K562 (cell line): ENCODE data around the gene MYOT.

Experiments used
- ADNP ChIP-seq: fragments of 200-800 bp; sonication (Bioruptor generic); IDR thresholded peaks from 2 replicates; pipeline ENCODE4 v1.6.1; 2016; ENCODE audit warnings: missing genetic modification characterization, missing compliant biosample characterization
- ESRRB ChIP-seq: fragments of 250-450 bp; sonication (Bioruptor Pico); IDR thresholded peaks from 2 replicates; pipeline ENCODE4 v1.5.0; 2020; ENCODE audit warnings: mild to moderate bottlenecking, moderate library complexity, borderline replicate concordance
- FOXA1 ChIP-seq: fragments of 450-650 bp; IDR thresholded peaks from 2 replicates; pipeline ENCODE4 v1.6.1; 2016; ENCODE audit warnings: mild to moderate bottlenecking, borderline replicate concordance
- FOXJ3 ChIP-seq: sonication (generic); formaldehyde crosslinking; IDR thresholded peaks from 2 replicates; pipeline ENCODE4 v1.4.0; 2020; ENCODE audit warnings: mild to moderate bottlenecking, missing genetic modification reagents
- MCM7 ChIP-seq, 2 experiments: fragments of 450-650 bp; IDR thresholded peaks; 2 replicates each; pipeline ENCODE4 v1.6.1; 2016 to 2018
- MYBL2 ChIP-seq, 2 experiments: fragments of 450-650 bp in 1 of 2; sonication (generic) in 1 of 2; formaldehyde crosslinking in 1 of 2; IDR thresholded peaks; 2 replicates each; pipeline versions ENCODE4 v1.6.1 to v1.8.1; 2017 to 2022; ENCODE audit warnings: borderline replicate concordance in 1 of 2, inconsistent platforms in 1 of 2, low read depth in 1 of 2, mild to moderate bottlenecking in 1 of 2, missing genetic modification reagents in 1 of 2, moderate library complexity in 1 of 2
- SMARCC2 ChIP-seq: fragments of 450-650 bp; IDR thresholded peaks from 2 replicates; pipeline ENCODE4 v1.6.1; 2017; ENCODE audit warnings: antibody characterized with exemption, moderate library complexity, mild to moderate bottlenecking, low read depth
- ZBTB17 ChIP-seq: fragments of 450-650 bp; formaldehyde crosslinking; IDR thresholded peaks from 2 replicates; pipeline ENCODE4 v1.4.0; 2020; ENCODE audit warnings: mild to moderate bottlenecking
- ZNF12 ChIP-seq: sonication (generic); formaldehyde crosslinking; IDR thresholded peaks from 2 replicates; pipeline ENCODE4 v1.4.0; 2020; ENCODE audit warnings: mild to moderate bottlenecking, missing genetic modification reagents
- TF ChIP-seq, protein P1 (sequence below): fragments of 450-650 bp; formaldehyde crosslinking; IDR thresholded peaks from 2 replicates; pipeline ENCODE4 v1.4.0; 2020; ENCODE audit warnings: mild to moderate bottlenecking, mixed read lengths
- TF ChIP-seq, protein P2 (sequence below): fragments of 450-650 bp; IDR thresholded peaks from 2 replicates; pipeline ENCODE4 v1.6.1; 2017; ENCODE audit warnings: antibody characterized with exemption, mild to moderate bottlenecking
- TF ChIP-seq, protein P3 (sequence below), 3 experiments: IDR thresholded peaks in 2 of 3; conservative IDR thresholded peaks in 1 of 3; 2 replicates each; pipeline ENCODE4 v1.5.1; 2011 to 2012; ENCODE audit warnings: low read length in 3 of 3, mild to moderate bottlenecking in 3 of 3, control low read depth in 2 of 3, improper control_type of control experiment in 1 of 3, inconsistent platforms in 1 of 3, low read depth in 1 of 3, mixed read lengths in 1 of 3, moderate library complexity in 1 of 3; ENCODE audit not compliant: insufficient read depth in 2 of 3
- TF ChIP-seq, protein P4 (sequence below): sonication (generic); formaldehyde crosslinking; IDR thresholded peaks from 2 replicates; pipeline ENCODE4 v1.8.1; 2023; ENCODE audit warnings: missing genetic modification reagents, mild to moderate bottlenecking, borderline replicate concordance

DNA sequence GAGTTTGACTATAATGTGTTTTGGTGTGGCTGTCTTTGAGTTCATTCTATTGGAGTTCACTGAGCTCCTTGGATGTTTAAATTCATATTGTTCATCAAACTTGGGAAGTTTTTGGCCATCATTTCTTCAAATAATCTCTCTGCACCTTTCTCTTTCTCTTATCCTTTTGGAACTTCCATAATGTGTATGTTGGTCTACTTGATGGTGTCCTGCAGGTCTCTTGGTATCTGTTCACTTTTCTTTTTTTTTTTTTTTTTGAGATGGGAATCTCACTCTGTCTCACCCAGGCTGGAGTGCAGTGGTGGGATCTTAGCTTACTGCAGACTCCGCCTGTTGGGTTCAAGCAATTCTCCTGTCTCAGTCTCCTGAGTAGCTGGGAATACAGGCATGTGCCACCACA is 49.3 kb downstream of the MYOT start:
- TF ChIP-seq ESRRB (CRISPR knock-in tag) (no peak), ZNF12 (no peak), MYBL2 (IDR thresholded peaks at IDR 0.05; ENCODE audit: low read depth) (no peak), MYBL2 (CRISPR knock-in tag; IDR thresholded peaks at IDR 0.05; ENCODE audit: borderline replicate concordance) (no peak), ADNP (tag) (no peak), ZBTB17 (CRISPR knock-in tag) (no peak), SMARCC2 (no peak), MCM7 (IDR thresholded peaks at IDR 0.05) (no peak), FOXA1 (no peak), FOXJ3 (no peak)
- TF ChIP-seq, protein P1, sequence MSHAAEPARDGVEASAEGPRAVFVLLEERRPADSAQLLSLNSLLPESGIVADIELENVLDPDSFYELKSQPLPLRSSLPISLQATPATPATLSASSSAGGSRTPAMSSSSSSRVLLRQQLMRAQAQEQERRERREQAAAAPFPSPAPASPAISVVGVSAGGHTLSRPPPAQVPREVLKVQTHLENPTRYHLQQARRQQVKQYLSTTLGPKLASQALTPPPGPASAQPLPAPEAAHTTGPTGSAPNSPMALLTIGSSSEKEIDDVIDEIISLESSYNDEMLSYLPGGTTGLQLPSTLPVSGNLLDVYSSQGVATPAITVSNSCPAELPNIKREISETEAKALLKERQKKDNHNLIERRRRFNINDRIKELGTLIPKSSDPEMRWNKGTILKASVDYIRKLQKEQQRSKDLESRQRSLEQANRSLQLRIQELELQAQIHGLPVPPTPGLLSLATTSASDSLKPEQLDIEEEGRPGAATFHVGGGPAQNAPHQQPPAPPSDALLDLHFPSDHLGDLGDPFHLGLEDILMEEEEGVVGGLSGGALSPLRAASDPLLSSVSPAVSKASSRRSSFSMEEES (CRISPR knock-in tag) = no peak
- TF ChIP-seq, protein P2, sequence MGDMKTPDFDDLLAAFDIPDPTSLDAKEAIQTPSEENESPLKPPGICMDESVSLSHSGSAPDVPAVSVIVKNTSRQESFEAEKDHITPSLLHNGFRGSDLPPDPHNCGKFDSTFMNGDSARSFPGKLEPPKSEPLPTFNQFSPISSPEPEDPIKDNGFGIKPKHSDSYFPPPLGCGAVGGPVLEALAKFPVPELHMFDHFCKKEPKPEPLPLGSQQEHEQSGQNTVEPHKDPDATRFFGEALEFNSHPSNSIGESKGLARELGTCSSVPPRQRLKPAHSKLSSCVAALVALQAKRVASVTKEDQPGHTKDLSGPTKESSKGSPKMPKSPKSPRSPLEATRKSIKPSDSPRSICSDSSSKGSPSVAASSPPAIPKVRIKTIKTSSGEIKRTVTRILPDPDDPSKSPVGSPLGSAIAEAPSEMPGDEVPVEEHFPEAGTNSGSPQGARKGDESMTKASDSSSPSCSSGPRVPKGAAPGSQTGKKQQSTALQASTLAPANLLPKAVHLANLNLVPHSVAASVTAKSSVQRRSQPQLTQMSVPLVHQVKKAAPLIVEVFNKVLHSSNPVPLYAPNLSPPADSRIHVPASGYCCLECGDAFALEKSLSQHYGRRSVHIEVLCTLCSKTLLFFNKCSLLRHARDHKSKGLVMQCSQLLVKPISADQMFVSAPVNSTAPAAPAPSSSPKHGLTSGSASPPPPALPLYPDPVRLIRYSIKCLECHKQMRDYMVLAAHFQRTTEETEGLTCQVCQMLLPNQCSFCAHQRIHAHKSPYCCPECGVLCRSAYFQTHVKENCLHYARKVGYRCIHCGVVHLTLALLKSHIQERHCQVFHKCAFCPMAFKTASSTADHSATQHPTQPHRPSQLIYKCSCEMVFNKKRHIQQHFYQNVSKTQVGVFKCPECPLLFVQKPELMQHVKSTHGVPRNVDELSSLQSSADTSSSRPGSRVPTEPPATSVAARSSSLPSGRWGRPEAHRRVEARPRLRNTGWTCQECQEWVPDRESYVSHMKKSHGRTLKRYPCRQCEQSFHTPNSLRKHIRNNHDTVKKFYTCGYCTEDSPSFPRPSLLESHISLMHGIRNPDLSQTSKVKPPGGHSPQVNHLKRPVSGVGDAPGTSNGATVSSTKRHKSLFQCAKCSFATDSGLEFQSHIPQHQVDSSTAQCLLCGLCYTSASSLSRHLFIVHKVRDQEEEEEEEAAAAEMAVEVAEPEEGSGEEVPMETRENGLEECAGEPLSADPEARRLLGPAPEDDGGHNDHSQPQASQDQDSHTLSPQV = no peak
- TF ChIP-seq, protein P3, sequence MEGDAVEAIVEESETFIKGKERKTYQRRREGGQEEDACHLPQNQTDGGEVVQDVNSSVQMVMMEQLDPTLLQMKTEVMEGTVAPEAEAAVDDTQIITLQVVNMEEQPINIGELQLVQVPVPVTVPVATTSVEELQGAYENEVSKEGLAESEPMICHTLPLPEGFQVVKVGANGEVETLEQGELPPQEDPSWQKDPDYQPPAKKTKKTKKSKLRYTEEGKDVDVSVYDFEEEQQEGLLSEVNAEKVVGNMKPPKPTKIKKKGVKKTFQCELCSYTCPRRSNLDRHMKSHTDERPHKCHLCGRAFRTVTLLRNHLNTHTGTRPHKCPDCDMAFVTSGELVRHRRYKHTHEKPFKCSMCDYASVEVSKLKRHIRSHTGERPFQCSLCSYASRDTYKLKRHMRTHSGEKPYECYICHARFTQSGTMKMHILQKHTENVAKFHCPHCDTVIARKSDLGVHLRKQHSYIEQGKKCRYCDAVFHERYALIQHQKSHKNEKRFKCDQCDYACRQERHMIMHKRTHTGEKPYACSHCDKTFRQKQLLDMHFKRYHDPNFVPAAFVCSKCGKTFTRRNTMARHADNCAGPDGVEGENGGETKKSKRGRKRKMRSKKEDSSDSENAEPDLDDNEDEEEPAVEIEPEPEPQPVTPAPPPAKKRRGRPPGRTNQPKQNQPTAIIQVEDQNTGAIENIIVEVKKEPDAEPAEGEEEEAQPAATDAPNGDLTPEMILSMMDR (IDR thresholded peaks at IDR 0.05 in 2 of 3, conservative IDR thresholded peaks at IDR 0.05 in 1 of 3; ENCODE audit: insufficient read depth in 2 of 3, low read depth in 1 of 3, low read length in 3 of 3) = no peak
- TF ChIP-seq, protein P4, sequence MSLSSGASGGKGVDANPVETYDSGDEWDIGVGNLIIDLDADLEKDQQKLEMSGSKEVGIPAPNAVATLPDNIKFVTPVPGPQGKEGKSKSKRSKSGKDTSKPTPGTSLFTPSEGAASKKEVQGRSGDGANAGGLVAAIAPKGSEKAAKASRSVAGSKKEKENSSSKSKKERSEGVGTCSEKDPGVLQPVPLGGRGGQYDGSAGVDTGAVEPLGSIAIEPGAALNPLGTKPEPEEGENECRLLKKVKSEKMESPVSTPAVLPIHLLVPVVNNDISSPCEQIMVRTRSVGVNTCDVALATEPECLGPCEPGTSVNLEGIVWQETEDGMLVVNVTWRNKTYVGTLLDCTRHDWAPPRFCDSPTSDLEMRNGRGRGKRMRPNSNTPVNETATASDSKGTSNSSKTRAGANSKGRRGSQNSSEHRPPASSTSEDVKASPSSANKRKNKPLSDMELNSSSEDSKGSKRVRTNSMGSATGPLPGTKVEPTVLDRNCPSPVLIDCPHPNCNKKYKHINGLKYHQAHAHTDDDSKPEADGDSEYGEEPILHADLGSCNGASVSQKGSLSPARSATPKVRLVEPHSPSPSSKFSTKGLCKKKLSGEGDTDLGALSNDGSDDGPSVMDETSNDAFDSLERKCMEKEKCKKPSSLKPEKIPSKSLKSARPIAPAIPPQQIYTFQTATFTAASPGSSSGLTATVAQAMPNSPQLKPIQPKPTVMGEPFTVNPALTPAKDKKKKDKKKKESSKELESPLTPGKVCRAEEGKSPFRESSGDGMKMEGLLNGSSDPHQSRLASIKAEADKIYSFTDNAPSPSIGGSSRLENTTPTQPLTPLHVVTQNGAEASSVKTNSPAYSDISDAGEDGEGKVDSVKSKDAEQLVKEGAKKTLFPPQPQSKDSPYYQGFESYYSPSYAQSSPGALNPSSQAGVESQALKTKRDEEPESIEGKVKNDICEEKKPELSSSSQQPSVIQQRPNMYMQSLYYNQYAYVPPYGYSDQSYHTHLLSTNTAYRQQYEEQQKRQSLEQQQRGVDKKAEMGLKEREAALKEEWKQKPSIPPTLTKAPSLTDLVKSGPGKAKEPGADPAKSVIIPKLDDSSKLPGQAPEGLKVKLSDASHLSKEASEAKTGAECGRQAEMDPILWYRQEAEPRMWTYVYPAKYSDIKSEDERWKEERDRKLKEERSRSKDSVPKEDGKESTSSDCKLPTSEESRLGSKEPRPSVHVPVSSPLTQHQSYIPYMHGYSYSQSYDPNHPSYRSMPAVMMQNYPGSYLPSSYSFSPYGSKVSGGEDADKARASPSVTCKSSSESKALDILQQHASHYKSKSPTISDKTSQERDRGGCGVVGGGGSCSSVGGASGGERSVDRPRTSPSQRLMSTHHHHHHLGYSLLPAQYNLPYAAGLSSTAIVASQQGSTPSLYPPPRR (CRISPR knock-in tag) = no peak
